KMS-11 (cell line): ENCODE measurements around the gene UTP14A.

Source experiments
- H2AFZ ChIP-seq: fragments of 200-600 bp; sonication (generic); 2 replicates; pipeline ENCODE4 v1.6.1; 2016; ENCODE audit warnings: antibody characterized with exemption, mixed run types, low read depth
- H3K27ac ChIP-seq: fragments of 200-600 bp; sonication (generic); 2 replicates; pipeline ENCODE4 v1.6.1; 2016; ENCODE audit warnings: mild to moderate bottlenecking, mixed run types
- H3K27me3 ChIP-seq: fragments of 200-600 bp; sonication (generic); 2 replicates; pipeline ENCODE4 v1.6.1; 2017; ENCODE audit warnings: mild to moderate bottlenecking, low read depth, mixed run types, moderate library complexity; ENCODE audit not compliant: insufficient read depth
- H3K36me3 ChIP-seq: fragments of 200-600 bp; sonication (generic); 2 replicates; pipeline ENCODE4 v1.6.1; 2017; ENCODE audit warnings: mild to moderate bottlenecking, mixed run types; ENCODE audit not compliant: insufficient read depth
- H3K4me1 ChIP-seq: fragments of 200-600 bp; sonication (generic); 2 replicates; pipeline ENCODE4 v1.6.1; 2016; ENCODE audit warnings: mild to moderate bottlenecking, low read depth, mixed run types; ENCODE audit not compliant: poor library complexity, severe bottlenecking
- H3K4me2 ChIP-seq: fragments of 200-600 bp; sonication (generic); 2 replicates; pipeline ENCODE4 v1.7.0; 2016; ENCODE audit warnings: mild to moderate bottlenecking, mixed run types
- H3K4me3 ChIP-seq: fragments of 200-600 bp; sonication (generic); IDR thresholded peaks from 2 replicates; pipeline ENCODE4 v1.6.1; 2017; ENCODE audit warnings: low read depth, low read length, mixed read lengths; ENCODE audit not compliant: insufficient read depth
- H3K79me2 ChIP-seq: fragments of 200-600 bp; sonication (generic); 2 replicates; pipeline ENCODE4 v1.6.1; 2016; ENCODE audit warnings: low read depth, mixed run types; ENCODE audit not compliant: insufficient read depth
- H3K9ac ChIP-seq: fragments of 200-600 bp; sonication (generic); 2 replicates; pipeline ENCODE4 v1.6.1; 2016; ENCODE audit warnings: mild to moderate bottlenecking, mixed run types
- H4K20me1 ChIP-seq: fragments of 200-600 bp; sonication (generic); 2 replicates; pipeline ENCODE4 v1.6.1; 2016; ENCODE audit warnings: mild to moderate bottlenecking, mixed run types; ENCODE audit not compliant: insufficient read depth
- TF ChIP-seq, protein P1 (sequence below): fragments of 200-600 bp; sonication (generic); conservative IDR thresholded peaks from 2 replicates; pipeline ENCODE4 v1.6.1; 2017; ENCODE audit warnings: low read depth, mild to moderate bottlenecking, antibody characterized with exemption, low read length, moderate library complexity, mixed read lengths

Gene UTP14A

DNA sequence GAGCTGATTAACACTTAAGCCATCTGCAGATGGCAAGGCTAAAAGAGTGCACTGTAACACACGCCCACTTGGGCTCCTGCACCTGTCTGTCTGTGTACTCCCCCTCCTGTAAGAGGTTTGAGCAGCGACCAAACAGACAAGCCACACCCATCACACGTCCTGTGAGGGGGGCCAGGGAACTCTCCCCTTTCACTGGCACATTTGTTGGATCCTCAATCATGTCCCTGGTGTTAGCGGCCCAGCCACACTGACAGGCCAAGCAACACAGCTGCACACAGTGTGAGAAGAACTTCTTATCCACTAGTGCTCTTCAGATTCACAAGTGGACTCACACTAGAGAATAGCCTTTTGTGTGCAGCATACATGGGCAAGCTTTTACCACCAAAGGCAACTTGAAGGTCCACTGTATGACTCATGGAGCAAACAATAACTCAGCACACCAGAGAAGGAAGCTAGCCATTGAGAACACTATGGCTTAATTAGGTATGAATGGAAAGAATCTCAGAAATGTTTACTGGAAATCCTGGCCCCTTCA lies 29.1 kb upstream of the UTP14A start:
- Histone ChIP-seq H3K79me2 (no peaks in the 10 kb centered on the region), H4K20me1 (no peaks in the 10 kb centered on the region), H3K4me2 (no peak overlapping the region), H2AFZ (no peak overlapping the region), H3K27ac (no peak overlapping the region), H3K4me1 (no peaks in the 10 kb centered on the region), H3K9ac (no peak overlapping the region), H3K27me3 (no peaks in the 10 kb centered on the region), H3K36me3 (no peaks in the 10 kb centered on the region), H3K4me3 (no peak overlapping the region)
- TF ChIP-seq, protein P1, sequence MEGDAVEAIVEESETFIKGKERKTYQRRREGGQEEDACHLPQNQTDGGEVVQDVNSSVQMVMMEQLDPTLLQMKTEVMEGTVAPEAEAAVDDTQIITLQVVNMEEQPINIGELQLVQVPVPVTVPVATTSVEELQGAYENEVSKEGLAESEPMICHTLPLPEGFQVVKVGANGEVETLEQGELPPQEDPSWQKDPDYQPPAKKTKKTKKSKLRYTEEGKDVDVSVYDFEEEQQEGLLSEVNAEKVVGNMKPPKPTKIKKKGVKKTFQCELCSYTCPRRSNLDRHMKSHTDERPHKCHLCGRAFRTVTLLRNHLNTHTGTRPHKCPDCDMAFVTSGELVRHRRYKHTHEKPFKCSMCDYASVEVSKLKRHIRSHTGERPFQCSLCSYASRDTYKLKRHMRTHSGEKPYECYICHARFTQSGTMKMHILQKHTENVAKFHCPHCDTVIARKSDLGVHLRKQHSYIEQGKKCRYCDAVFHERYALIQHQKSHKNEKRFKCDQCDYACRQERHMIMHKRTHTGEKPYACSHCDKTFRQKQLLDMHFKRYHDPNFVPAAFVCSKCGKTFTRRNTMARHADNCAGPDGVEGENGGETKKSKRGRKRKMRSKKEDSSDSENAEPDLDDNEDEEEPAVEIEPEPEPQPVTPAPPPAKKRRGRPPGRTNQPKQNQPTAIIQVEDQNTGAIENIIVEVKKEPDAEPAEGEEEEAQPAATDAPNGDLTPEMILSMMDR: no peak

DNA sequence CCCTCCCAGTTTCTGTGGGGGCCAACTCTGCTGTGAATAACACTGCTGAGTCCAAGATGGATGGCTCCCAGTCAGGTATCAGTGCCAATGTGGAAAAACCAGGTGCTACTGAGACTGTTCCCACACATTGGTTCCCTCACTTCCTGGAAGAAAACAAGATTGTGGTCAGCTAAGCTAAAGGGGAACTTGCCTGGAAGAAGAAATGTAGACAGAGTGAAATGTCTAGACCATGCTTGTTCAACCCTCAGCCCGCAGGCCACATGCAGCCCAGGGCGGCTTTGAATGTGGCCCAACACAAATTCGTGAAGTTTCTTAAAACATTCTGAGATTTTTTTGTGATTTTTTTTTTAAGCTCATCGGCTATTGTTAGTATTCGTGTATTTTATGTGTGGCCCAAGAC lies 28.6 kb upstream of the UTP14A start:
- H3K36me3 ChIP-seq: no peaks in the 10 kb centered on the region
- no peak overlapping the region for H3K27ac ChIP-seq
- H3K27me3 ChIP-seq: no peaks in the 10 kb centered on the region
- H2AFZ ChIP-seq: no peak overlapping the region
- H3K4me1 ChIP-seq: no peaks in the 10 kb centered on the region
- H3K9ac ChIP-seq: no peak overlapping the region
- H4K20me1 ChIP-seq: no peaks in the 10 kb centered on the region
- H3K79me2 ChIP-seq: no peaks in the 10 kb centered on the region
- no peak overlapping the region for H3K4me3 ChIP-seq
- TF ChIP-seq, protein P1: no peak
- no peak overlapping the region for H3K4me2 ChIP-seq

DNA sequence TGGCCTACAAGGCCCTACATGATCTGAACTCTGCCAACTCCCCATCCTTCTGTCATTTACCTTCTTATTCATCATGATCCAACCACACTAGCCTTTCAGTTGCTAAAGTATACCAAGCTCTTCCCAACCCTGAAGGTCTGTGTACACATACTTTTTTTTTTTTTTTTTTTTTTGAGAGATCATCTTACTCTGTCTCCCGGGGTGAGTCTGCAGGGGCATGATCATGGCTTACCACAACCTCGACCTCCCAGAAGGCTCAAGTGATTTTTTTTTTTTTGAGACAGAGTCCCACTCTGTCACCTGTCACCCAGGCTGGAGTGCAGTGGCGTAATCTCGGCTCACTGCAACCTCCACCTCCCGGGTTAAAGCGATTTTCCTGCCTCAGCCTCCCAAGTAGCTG lies 5.9 kb upstream of the UTP14A start:
- Histone ChIP-seq H2AFZ (no peak overlapping the region), H3K4me1 (no peaks in the 10 kb centered on the region), H3K4me2 (no peak overlapping the region), H3K9ac (no peak overlapping the region), H3K27ac (no peak overlapping the region), H3K36me3 (no peaks in the 10 kb centered on the region), H3K27me3 (no peaks in the 10 kb centered on the region), H4K20me1 (no peaks in the 10 kb centered on the region), H3K4me3 (no peak overlapping the region), H3K79me2 (no peaks in the 10 kb centered on the region)
- TF ChIP-seq, protein P1: no peak

DNA sequence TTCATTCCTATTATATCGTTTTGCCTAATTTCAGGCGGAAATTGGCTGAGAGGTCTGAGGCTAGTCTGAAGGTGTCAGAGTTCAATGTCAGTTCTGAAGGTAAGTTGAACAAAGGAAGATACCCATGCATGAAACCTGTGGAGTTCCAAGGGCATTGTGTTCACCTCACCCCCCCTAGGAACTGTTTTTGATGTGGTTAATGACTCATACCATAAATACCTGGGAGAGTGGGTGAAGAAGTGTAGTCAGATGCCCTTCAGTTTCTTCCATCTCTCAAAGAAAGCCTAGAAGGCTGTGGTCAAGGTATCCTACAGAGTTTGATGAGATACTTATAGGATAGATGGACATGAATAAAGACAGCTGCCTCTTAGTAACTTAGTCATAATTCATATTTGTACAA lies 2.7 kb downstream of the UTP14A start:
- peaks cover 16% of the 10 kb centered on the region for H3K79me2 ChIP-seq
- no peak overlapping the region for H3K9ac ChIP-seq
- no peak overlapping the region for H3K27ac ChIP-seq
- H4K20me1 ChIP-seq: no peaks in the 10 kb centered on the region
- H3K4me1 ChIP-seq: peaks cover 6% of the 10 kb centered on the region
- 0 out of 2 replicates have a peak, but pooled peaks cover 8% of the 10 kb centered on the region for H3K36me3 ChIP-seq
- TF ChIP-seq, protein P1: no peak
- H3K4me2 ChIP-seq: no peak overlapping the region
- H3K27me3 ChIP-seq: no peaks in the 10 kb centered on the region
- H3K4me3 ChIP-seq: no peak overlapping the region
- H2AFZ ChIP-seq: no peak overlapping the region
